Activated T-helper 17 cell treated with anti-CD3 and anti-CD28 coated beads, Interleukin-2, amount 50 U/mL, for 72 hours (primary cell): Measurements from ENCODE around the gene DNAJB12. TPM values are rescaled to one million over a fixed set of nuclear protein-coding genes. Genes with fewer than 3 reads are reported as not detected.
A peak's percentile ranks its signal among the peaks of the same experiment; 100 is the strongest.

Experiments
- ATAC-seq: fragments of 150-1000 bp; cut with Tn5 transposase; replicated peaks from 2 replicates; pipeline ENCODE4 v1.10.0; 2021; ENCODE audit warnings: mild to moderate bottlenecking, moderate library complexity
- H3K27ac Mint-ChIP-seq: one replicate; pipeline ENCODE4 v1.8.0; 2022; ENCODE audit warnings: mixed read lengths
- H3K27me3 Mint-ChIP-seq: one replicate; pipeline ENCODE4 v1.8.0; 2022; ENCODE audit warnings: mixed read lengths
- H3K36me3 Mint-ChIP-seq: one replicate; pipeline ENCODE4 v1.8.0; 2022; ENCODE audit warnings: low read depth, mild to moderate bottlenecking, mixed read lengths
- H3K4me1 Mint-ChIP-seq: one replicate; pipeline ENCODE4 v1.8.0; 2022; ENCODE audit warnings: mixed read lengths
- H3K4me3 Mint-ChIP-seq: one replicate; pipeline ENCODE4 v1.8.0; 2022; ENCODE audit warnings: mild to moderate bottlenecking, mixed read lengths
- H3K9me3 Mint-ChIP-seq: one replicate; pipeline ENCODE4 v1.8.0; 2022; ENCODE audit warnings: mixed read lengths
- total RNA-seq, 2 donors: library from RNA; stranded (reverse); gene quantifications; one replicate each; pipeline ENCODE4 v1.2.3, GENCODE V29; 2022

The DNAJB12 gene
- total RNA-seq, 2 donors from 2014 or later, result 32.0 to 35.9 TPM

GRCh38 chr10:72319416-72320254 lies 35.1 kb downstream of the DNAJB12 start:
- H3K36me3 Mint-ChIP-seq, result peaks cover 21% of the 10 kb centered on the region
- peak; percentile 70 for ATAC-seq
- H3K4me3 Mint-ChIP-seq, result peak overlapping the region; percentile 90
- H3K4me1 Mint-ChIP-seq, result peaks cover 33% of the 10 kb centered on the region
- peak overlapping the region; percentile 96 for H3K27ac Mint-ChIP-seq
- H3K27me3 Mint-ChIP-seq, result no peaks in the 10 kb centered on the region
- H3K9me3 Mint-ChIP-seq, result no peaks in the 10 kb centered on the region

GRCh38 chr10:72318418-72319262 lies 36.1 kb downstream of the DNAJB12 start:
- Mint-ChIP-seq H3K36me3 (peaks cover 21% of the 10 kb centered on the region), H3K27me3 (no peaks in the 10 kb centered on the region), H3K4me3 (peak overlapping the region; percentile 90), H3K4me1 (peaks cover 33% of the 10 kb centered on the region), H3K9me3 (no peaks in the 10 kb centered on the region), H3K27ac (peak overlapping the region; percentile 96)
- no peak for ATAC-seq

- H3K36me3 Mint-ChIP-seq, result peaks cover 21% of the 10 kb centered on the region
- peak overlapping the region; percentile 64 for H3K27ac Mint-ChIP-seq
- no peaks in the 10 kb centered on the region for H3K9me3 Mint-ChIP-seq
- H3K4me3 Mint-ChIP-seq, result peak overlapping the region; percentile 90
- no peaks in the 10 kb centered on the region for H3K27me3 Mint-ChIP-seq
- no peak for ATAC-seq
- peaks cover 25% of the 10 kb centered on the region for H3K4me1 Mint-ChIP-seq
Measured at GRCh38 chr10:72316748-72317435, 37.8 kb downstream of the DNAJB12 start.

GRCh38 chr10:72316386-72316700 lies 38.4 kb downstream of the DNAJB12 start:
- H3K27ac Mint-ChIP-seq, result peak overlapping the region; percentile 62
- H3K27me3 Mint-ChIP-seq, result no peaks in the 10 kb centered on the region
- peaks cover 21% of the 10 kb centered on the region for H3K36me3 Mint-ChIP-seq
- H3K9me3 Mint-ChIP-seq, result no peaks in the 10 kb centered on the region
- H3K4me1 Mint-ChIP-seq, result peaks cover 24% of the 10 kb centered on the region
- peak overlapping the region; percentile 90 for H3K4me3 Mint-ChIP-seq
- no peak for ATAC-seq

GRCh38 chr10:72315611-72316385 lies 38.9 kb downstream of the DNAJB12 start:
- no peaks in the 10 kb centered on the region for H3K9me3 Mint-ChIP-seq
- H3K4me3 Mint-ChIP-seq, result peak overlapping the region; percentile 90
- ATAC-seq, result no peak
- H3K27ac Mint-ChIP-seq, result peak overlapping the region; percentile 62
- H3K4me1 Mint-ChIP-seq, result peaks cover 24% of the 10 kb centered on the region
- H3K27me3 Mint-ChIP-seq, result no peaks in the 10 kb centered on the region
- peaks cover 21% of the 10 kb centered on the region for H3K36me3 Mint-ChIP-seq

GRCh38 chr10:72315054-72315453 lies 39.7 kb downstream of the DNAJB12 start:
- H3K9me3 Mint-ChIP-seq, result no peaks in the 10 kb centered on the region
- no peak overlapping the region for H3K27ac Mint-ChIP-seq
- peaks cover 14% of the 10 kb centered on the region for H3K36me3 Mint-ChIP-seq
- H3K4me1 Mint-ChIP-seq, result peaks cover 31% of the 10 kb centered on the region
- no peaks in the 10 kb centered on the region for H3K27me3 Mint-ChIP-seq
- no peak for ATAC-seq
- no peak overlapping the region for H3K4me3 Mint-ChIP-seq

- no peak for ATAC-seq
Measured at GRCh38 chr10:72314263-72314662, 40.5 kb downstream of the DNAJB12 start.

GRCh38 chr10:72312865-72313391 lies 41.8 kb downstream of the DNAJB12 start:
- no peak for ATAC-seq
- Mint-ChIP-seq H3K36me3 (no peaks in the 10 kb centered on the region), H3K9me3 (no peaks in the 10 kb centered on the region), H3K4me3 (no peak overlapping the region), H3K27me3 (no peaks in the 10 kb centered on the region), H3K27ac (no peak overlapping the region), H3K4me1 (peaks cover 32% of the 10 kb centered on the region)

More at GRCh38 chr10:72314263-72314662, 40.5 kb downstream of the DNAJB12 start:
- no peaks in the 10 kb centered on the region for H3K27me3 Mint-ChIP-seq
- no peaks in the 10 kb centered on the region for H3K9me3 Mint-ChIP-seq
- H3K4me1 Mint-ChIP-seq, result peaks cover 35% of the 10 kb centered on the region
- H3K27ac Mint-ChIP-seq, result no peak overlapping the region
- H3K4me3 Mint-ChIP-seq, result no peak overlapping the region
- peaks cover 11% of the 10 kb centered on the region for H3K36me3 Mint-ChIP-seq

GRCh38 chr10:72311667-72312066 lies 43.1 kb downstream of the DNAJB12 start:
- Mint-ChIP-seq H3K27me3 (no peaks in the 10 kb centered on the region), H3K36me3 (no peaks in the 10 kb centered on the region), H3K27ac (peak overlapping the region; percentile 63), H3K9me3 (no peaks in the 10 kb centered on the region), H3K4me1 (peaks cover 26% of the 10 kb centered on the region), H3K4me3 (peak overlapping the region; percentile 52)
- peak; percentile 83 for ATAC-seq

- no peak for ATAC-seq
- H3K27me3 Mint-ChIP-seq, result no peaks in the 10 kb centered on the region
- H3K9me3 Mint-ChIP-seq, result no peaks in the 10 kb centered on the region
- H3K4me3 Mint-ChIP-seq, result peak overlapping the region; percentile 50
- H3K36me3 Mint-ChIP-seq, result no peaks in the 10 kb centered on the region
- H3K27ac Mint-ChIP-seq, result peak overlapping the region; percentile 77
- H3K4me1 Mint-ChIP-seq, result peaks cover 22% of the 10 kb centered on the region
Measured at GRCh38 chr10:72310636-72311035, 44.1 kb downstream of the DNAJB12 start.

GRCh38 chr10:72310241-72310633 lies 44.5 kb downstream of the DNAJB12 start:
- H3K27me3 Mint-ChIP-seq, result no peaks in the 10 kb centered on the region
- peak overlapping the region; percentile 50 for H3K4me3 Mint-ChIP-seq
- no peaks in the 10 kb centered on the region for H3K36me3 Mint-ChIP-seq
- no peaks in the 10 kb centered on the region for H3K9me3 Mint-ChIP-seq
- peaks cover 22% of the 10 kb centered on the region for H3K4me1 Mint-ChIP-seq
- H3K27ac Mint-ChIP-seq, result peak overlapping the region; percentile 77
- no peak for ATAC-seq

- Mint-ChIP-seq H3K9me3 (no peaks in the 10 kb centered on the region), H3K27me3 (no peaks in the 10 kb centered on the region), H3K4me3 (peak overlapping the region; percentile 50), H3K27ac (peak overlapping the region; percentile 91), H3K36me3 (no peaks in the 10 kb centered on the region), H3K4me1 (peaks cover 26% of the 10 kb centered on the region)
- no peak for ATAC-seq
Measured at GRCh38 chr10:72309290-72310240, 45.2 kb downstream of the DNAJB12 start.
